ENCODE results near the gene BYSL. TPM values are rescaled to one million over a fixed set of nuclear protein-coding genes. Genes with fewer than 3 reads are reported as not detected.

BYSL gene
- total RNA-seq, 1 donor from 2014 or later = 8.7 TPM

- no peak overlapping the region for H3K4me3 ChIP-seq (ENCODE audit: low read depth, low read length)
- DNase-seq (ENCODE audit: low read depth) = no peak
- TF ChIP-seq CTCF (conservative IDR thresholded peaks at IDR 0.05; ENCODE audit: low read depth, low read length) = no peak
These were observed 53.1 kb downstream of the BYSL start for GRCh38 chr6:41974281-41974825.

- H3K4me3 ChIP-seq (ENCODE audit: low read depth, low read length) = no peak overlapping the region
- no peak for TF ChIP-seq CTCF (conservative IDR thresholded peaks at IDR 0.05; ENCODE audit: low read depth, low read length)
- no peak for DNase-seq (ENCODE audit: low read depth)
These were observed 54.0 kb downstream of the BYSL start for GRCh38 chr6:41975276-41975675.

GRCh38 chr6:41976794-41977484 lies 55.6 kb downstream of the BYSL start:
- H3K4me3 ChIP-seq (ENCODE audit: low read depth, low read length) = no peak overlapping the region
- no peak for TF ChIP-seq CTCF (conservative IDR thresholded peaks at IDR 0.05; ENCODE audit: low read depth, low read length)
- DNase-seq (ENCODE audit: low read depth) = no peak

Other genes with a start within 250 kb of the BYSL start
- 2.4 and 3.3 TPM in 2 replicates for gene TFEB, start 185.9 kb upstream of the BYSL start, total RNA-seq
- gene PGC, start 174.1 kb upstream of the BYSL start, total RNA-seq = not detected in 2 replicates
- 2.0 and 6.1 TPM in 2 replicates for gene FRS3, start 141.6 kb upstream of the BYSL start, total RNA-seq
- gene PRICKLE4, start 140.7 kb upstream of the BYSL start, total RNA-seq = 2.2 TPM in 1 of 2 replicates, not detected in the other
- 224 and 302 TPM in 2 replicates for gene TOMM6, start 133.8 kb upstream of the BYSL start, total RNA-seq
- 0.94 and 2.7 TPM in 2 replicates for gene USP49, start 26.1 kb upstream of the BYSL start, total RNA-seq
- gene MED20, start 360 bp upstream of the BYSL start, total RNA-seq = 20.9 and 27.1 TPM in 2 replicates
- 45.4 and 54.2 TPM in 2 replicates for gene CCND3, start 20.3 kb downstream of the BYSL start, total RNA-seq
- gene TAF8, start 129.0 kb downstream of the BYSL start, total RNA-seq = 10.8 and 14.8 TPM in 2 replicates
- gene C6orf132, start 221.1 kb downstream of the BYSL start, total RNA-seq = 15.3 and 19.8 TPM in 2 replicates

Measured in epithelial cell of proximal tubule (primary cell).